Measurements from ENCODE around the gene GATAD2A. TPM values are rescaled to one million over a fixed set of nuclear protein-coding genes. Genes with fewer than 3 reads are reported as not detected.

The GATAD2A gene
- total RNA-seq, 1 donor from 2014 or later = 163 TPM

- no peak overlapping the region for H3K4me2 ChIP-seq (ENCODE audit: low read length)
- Mint-ChIP-seq H3K27me3 (ENCODE audit: low read depth, unreplicated experiment) (peaks cover 17% of the 10 kb centered on the region), H3K9me3 (ENCODE audit: unreplicated experiment) (peaks cover 2% of the 10 kb centered on the region), H3K4me1 (ENCODE audit: low read depth, unreplicated experiment) (peaks cover 5% of the 10 kb centered on the region), H3K27ac (ENCODE audit: unreplicated experiment) (no peak overlapping the region), H3K4me3 (ENCODE audit: unreplicated experiment) (no peak overlapping the region), H3K36me3 (ENCODE audit: low read depth, unreplicated experiment) (peaks cover 10% of the 10 kb centered on the region)
- H3K27ac ChIP-seq (ENCODE audit: low read depth, low read length) = no peak overlapping the region
- no peaks in the 10 kb centered on the region for H3K9me3 ChIP-seq (ENCODE audit: insufficient read depth, low read depth, low read length)
- H2AFZ ChIP-seq (ENCODE audit: low read depth, low read length) = no peak overlapping the region
- FAIRE-seq (no peak), DNase-seq (ENCODE audit: low read depth) (no peak)
- H3K36me3 ChIP-seq (ENCODE audit: insufficient read depth, low read length) = no peaks in the 10 kb centered on the region
- peaks cover 22% of the 10 kb centered on the region for H3K27me3 ChIP-seq (ENCODE audit: insufficient read depth, low read length)
- H3K79me2 ChIP-seq (ENCODE audit: insufficient read depth, low read length) = no peaks in the 10 kb centered on the region
- no peak overlapping the region for H3K9ac ChIP-seq (ENCODE audit: low read length)
- no peak overlapping the region for H3K4me3 ChIP-seq (ENCODE audit: insufficient read depth, low read depth, low read length)
- TF ChIP-seq CTCF (IDR thresholded peaks at IDR 0.05; ENCODE audit: insufficient read depth, low read depth, low read length) (no peak), EZH2 (IDR thresholded peaks at IDR 0.05; ENCODE audit: insufficient read depth, low read length) (no peak)
- peaks cover 5% of the 10 kb centered on the region for H3K4me1 ChIP-seq (ENCODE audit: insufficient read depth, low read length)
- H4K20me1 ChIP-seq (ENCODE audit: insufficient read depth, low read length) = no peaks in the 10 kb centered on the region
Measured at GRCh38 chr19:19543101-19543500, 137.6 kb downstream of the GATAD2A start.

GRCh38 chr19:19543640-19544039 is 138.2 kb downstream of the GATAD2A start:
- H3K4me2 ChIP-seq (ENCODE audit: low read length) = no peak overlapping the region

More at GRCh38 chr19:19543640-19544039, 138.2 kb downstream of the GATAD2A start:
- H4K20me1 ChIP-seq (ENCODE audit: insufficient read depth, low read length) = no peaks in the 10 kb centered on the region
- no peak for FAIRE-seq
- H3K9ac ChIP-seq (ENCODE audit: low read length) = no peak overlapping the region
- H3K4me3 ChIP-seq (ENCODE audit: insufficient read depth, low read depth, low read length) = no peak overlapping the region
- H3K36me3 ChIP-seq (ENCODE audit: insufficient read depth, low read length) = no peaks in the 10 kb centered on the region
- no peak for DNase-seq (ENCODE audit: low read depth)
- no peak overlapping the region for H2AFZ ChIP-seq (ENCODE audit: low read depth, low read length)
- Mint-ChIP-seq H3K4me3 (ENCODE audit: unreplicated experiment) (no peak overlapping the region), H3K36me3 (ENCODE audit: low read depth, unreplicated experiment) (peaks cover 10% of the 10 kb centered on the region), H3K27ac (ENCODE audit: unreplicated experiment) (no peak overlapping the region), H3K4me1 (ENCODE audit: low read depth, unreplicated experiment) (peaks cover 4% of the 10 kb centered on the region), H3K27me3 (ENCODE audit: low read depth, unreplicated experiment) (peaks cover 15% of the 10 kb centered on the region), H3K9me3 (ENCODE audit: unreplicated experiment) (peaks cover 2% of the 10 kb centered on the region)
- no peaks in the 10 kb centered on the region for H3K9me3 ChIP-seq (ENCODE audit: insufficient read depth, low read depth, low read length)
- no peaks in the 10 kb centered on the region for H3K79me2 ChIP-seq (ENCODE audit: insufficient read depth, low read length)
- peaks cover 6% of the 10 kb centered on the region for H3K4me1 ChIP-seq (ENCODE audit: insufficient read depth, low read length)
- peaks cover 16% of the 10 kb centered on the region for H3K27me3 ChIP-seq (ENCODE audit: insufficient read depth, low read length)
- TF ChIP-seq EZH2 (IDR thresholded peaks at IDR 0.05; ENCODE audit: insufficient read depth, low read length) (no peak), CTCF (IDR thresholded peaks at IDR 0.05; ENCODE audit: insufficient read depth, low read depth, low read length) (no peak)
- H3K27ac ChIP-seq (ENCODE audit: low read depth, low read length) = no peak overlapping the region

Measured in astrocyte (in vitro differentiated cells and primary cell).